Sigmoid colon (tissue), 7 donors: ENCODE measurements around the gene RNF123. TPM values are rescaled to one million over a fixed set of nuclear protein-coding genes. Genes with fewer than 3 reads are reported as not detected.

ENCODE experiments used
- DNase-seq: peaks from one replicate; pipeline ENCODE4 v3.0.0-alpha.2; 2019
- H3K27ac ChIP-seq, 4 donors: fragments of 200-600 bp; sonication (generic); one replicate each; pipeline ENCODE4 v1.5.1; 2016 to 2019; ENCODE audit warnings: mild to moderate bottlenecking in 1 of 4
- H3K27me3 ChIP-seq, 3 donors: fragments of 200-600 bp; sonication (generic); one replicate each; pipeline ENCODE4 v1.5.1; 2019; ENCODE audit warnings: mild to moderate bottlenecking in 1 of 3
- H3K36me3 ChIP-seq, 4 donors: fragments of 200-600 bp; sonication (generic); one replicate each; pipeline ENCODE4 v1.5.1; 2016 to 2019
- H3K4me1 ChIP-seq, 4 donors: fragments of 200-600 bp; sonication (generic); one replicate each; pipeline ENCODE4 v1.5.1; 2017 to 2019
- H3K4me3 ChIP-seq, 4 donors: fragments of 200-600 bp; sonication (generic); one replicate each; pipeline ENCODE4 v1.5.1; 2017 to 2019; ENCODE audit warnings: mild to moderate bottlenecking in 2 of 4, moderate library complexity in 1 of 4
- H3K9me3 ChIP-seq, 4 donors: fragments of 200-600 bp in 3 of 4; sonication (generic) in 3 of 4; one replicate each; pipeline versions ENCODE4 v1.5.1 to v1.6.1; 2013 to 2019
- EP300 ChIP-seq, 4 donors: sonication (generic); formaldehyde crosslinking; IDR thresholded peaks; one replicate each; pipeline ENCODE4 v1.6.1; 2017; ENCODE audit warnings: antibody characterized with exemption in 4 of 4
- POLR2A ChIP-seq, 2 donors: fragments of 450-650 bp; IDR thresholded peaks; one replicate each; pipeline ENCODE4 v1.6.1; 2016; ENCODE audit warnings: antibody characterized with exemption in 2 of 2, mild to moderate bottlenecking in 2 of 2, moderate library complexity in 2 of 2
- POLR2AphosphoS5 ChIP-seq, 4 donors: sonication (generic); formaldehyde crosslinking; IDR thresholded peaks; one replicate each; pipeline ENCODE4 v1.6.1; 2017; ENCODE audit warnings: antibody characterized with exemption in 4 of 4
- WGBS, 2 donors: extraction: QIAGEN DNeasy Blood & Tissue Kit; methylation state at CpG; one replicate each; pipeline ENCODE4 v1.1.7; 2013; 5-methylcytosine and 5-hydroxymethylcytosine counted together
- intact Hi-C: fragments of 100-400 bp; cut with DNase I; formaldehyde crosslinking; loops from one replicate; pipeline ENCODE4 v1.15.1; 2023
- polyA plus RNA-seq, 3 donors: library from polyadenylated mRNA; stranded (reverse); fragments of 200-250 nt; gene quantifications; one replicate each; pipeline ENCODE4 v1.2.3, GENCODE V29; 2013
- total RNA-seq, 4 donors: library from RNA; depleted of rRNA; stranded (reverse); fragments of >200 nt; gene quantifications; one replicate each; pipeline ENCODE4 v1.1.0, GENCODE V29; 2016
- TF ChIP-seq, protein P1 (sequence below), 4 experiments: fragments of 450-650 bp in 3 of 4; fragments of 200-600 bp in 1 of 4; IDR thresholded peaks; one replicate each; pipeline ENCODE4 v1.5.1; 2016 to 2019; ENCODE audit warnings: antibody characterized with exemption in 4 of 4, mild to moderate bottlenecking in 3 of 4, moderate library complexity in 2 of 4
- donor health status: healthy with polysubstance abuse.
- donor health status: Bipolar disorder and iron deficiency.
- donor health status: healthy.

The RNF123 gene
- 10 to 100 TPM; 16.5 to 29.4 (median 20.8) TPM for total RNA-seq
- 10 to 100 TPM; 12.5 to 28.6 (median 14.4) TPM for polyA plus RNA-seq

DNA sequence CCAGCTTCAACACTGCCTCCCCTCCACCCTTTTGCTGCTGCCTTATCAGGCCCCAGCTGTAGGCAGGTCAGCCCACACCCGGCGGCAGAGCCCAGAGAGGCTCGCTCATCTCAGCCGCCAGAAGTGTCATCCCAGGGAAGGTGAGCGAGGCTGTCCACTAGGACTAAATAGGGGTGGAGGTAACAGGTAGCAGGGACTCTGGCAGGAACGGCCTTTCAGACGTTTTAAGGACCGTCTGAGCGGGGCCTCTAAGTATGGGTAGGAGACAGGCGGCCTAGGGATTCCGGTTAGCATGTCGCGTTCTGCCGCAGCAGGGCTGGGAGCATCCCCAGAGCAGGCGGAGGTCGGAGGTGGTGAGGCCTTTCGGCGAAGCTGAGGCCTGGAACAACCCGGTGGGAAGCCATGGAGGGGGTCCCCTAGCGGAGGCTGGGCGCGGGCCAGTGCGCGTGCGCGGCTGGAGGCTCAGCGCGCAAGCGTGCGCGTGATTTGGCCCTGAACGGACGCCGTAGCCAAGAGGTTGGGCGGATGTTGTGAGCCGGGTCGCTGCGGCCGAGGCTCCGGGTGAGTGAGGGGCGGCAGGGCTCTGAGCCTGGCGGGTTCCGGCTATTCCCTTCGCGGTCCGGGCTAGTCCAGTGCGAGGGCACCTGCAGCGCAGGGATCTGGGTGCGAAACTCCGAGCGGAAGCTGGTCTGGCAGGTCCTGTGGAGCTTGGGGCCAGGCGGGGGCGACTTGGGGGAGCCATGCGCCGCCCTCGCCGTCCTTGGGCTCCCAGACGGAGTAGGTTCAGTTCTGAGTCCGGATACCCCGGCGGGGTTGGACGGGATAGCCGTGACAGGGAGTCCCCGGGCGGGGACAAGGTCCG, at the start of gene RNF123, which contains the start of gene MST1:
TSS of gene RNF123 (plus strand) at position 512 of the 862 bp plus-strand sequence. CDS start 1,609 bp downstream, outside the sequence.
TSS of gene MST1 (minus strand) at position 429 of the 862 bp plus-strand sequence. CDS start 783 bp downstream, outside the sequence.
- Histone ChIP-seq H3K36me3 (peaks cover 0 to 3% (median 0%) of the 10 kb centered on the region in 4 donors), H3K4me3 (peak within 1 kb of the TSS; percentile 82 to 95 (median 86)), H3K9me3 (no peaks in the 10 kb centered on the region), H3K27ac (peak within 1 kb of the TSS; percentile 64 to 81 (median 80)), H3K27me3 (peaks cover 0 to 28% (median 15%) of the 10 kb centered on the region in 3 donors), H3K4me1 (peaks cover 0 to 39% (median 34%) of the 10 kb centered on the region in 4 donors)
- intact Hi-C loops, result no loop called here
- WGBS, 2 donors, result 1 to 2% methylated on average over 66 of the region's 66 CpGs
- TF ChIP-seq POLR2AphosphoS5 (IDR thresholded peaks at IDR 0.05) (peak; percentile 52 to 85 (median 82)), EP300 (IDR thresholded peaks at IDR 0.05) (no peak), POLR2A (IDR thresholded peaks at IDR 0.05) (peak in 1 of 2 donors; percentile 18)
- DNase-seq, result peak; percentile 93

DNA sequence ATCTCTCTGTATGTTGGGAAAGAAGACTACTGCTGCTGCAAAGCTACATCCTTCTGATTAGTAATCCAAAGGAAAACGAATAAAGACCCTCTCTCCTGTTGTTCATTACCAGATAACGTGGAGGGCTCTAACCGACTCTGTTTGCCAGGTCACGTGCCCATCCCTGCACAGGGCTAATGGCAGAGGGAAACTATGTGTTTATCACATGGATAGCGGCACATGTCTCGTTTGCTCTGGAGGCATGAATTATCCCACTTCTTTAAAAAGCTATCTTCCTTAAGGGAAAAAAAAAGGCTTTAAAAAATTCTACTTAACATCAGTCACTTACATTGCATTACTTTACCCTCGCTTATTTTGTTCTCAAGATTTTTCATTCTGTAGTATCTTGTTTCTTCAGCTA, 48.1 kb upstream of the RNF123 start:
- Histone ChIP-seq H3K4me1 (no peaks in the 10 kb centered on the region), H3K9me3 (no peaks in the 10 kb centered on the region), H3K36me3 (no peaks in the 10 kb centered on the region), H3K27me3 (no peaks in the 10 kb centered on the region), H3K27ac (no peak overlapping the region), H3K4me3 (no peak overlapping the region)
- no peak for DNase-seq
- WGBS, 2 donors, result 60 to 65% methylated on average over 7 of the region's 7 CpGs
- intact Hi-C loops, result no loop called here
- TF ChIP-seq POLR2A (IDR thresholded peaks at IDR 0.05), result no peak
- TF ChIP-seq, protein P1, sequence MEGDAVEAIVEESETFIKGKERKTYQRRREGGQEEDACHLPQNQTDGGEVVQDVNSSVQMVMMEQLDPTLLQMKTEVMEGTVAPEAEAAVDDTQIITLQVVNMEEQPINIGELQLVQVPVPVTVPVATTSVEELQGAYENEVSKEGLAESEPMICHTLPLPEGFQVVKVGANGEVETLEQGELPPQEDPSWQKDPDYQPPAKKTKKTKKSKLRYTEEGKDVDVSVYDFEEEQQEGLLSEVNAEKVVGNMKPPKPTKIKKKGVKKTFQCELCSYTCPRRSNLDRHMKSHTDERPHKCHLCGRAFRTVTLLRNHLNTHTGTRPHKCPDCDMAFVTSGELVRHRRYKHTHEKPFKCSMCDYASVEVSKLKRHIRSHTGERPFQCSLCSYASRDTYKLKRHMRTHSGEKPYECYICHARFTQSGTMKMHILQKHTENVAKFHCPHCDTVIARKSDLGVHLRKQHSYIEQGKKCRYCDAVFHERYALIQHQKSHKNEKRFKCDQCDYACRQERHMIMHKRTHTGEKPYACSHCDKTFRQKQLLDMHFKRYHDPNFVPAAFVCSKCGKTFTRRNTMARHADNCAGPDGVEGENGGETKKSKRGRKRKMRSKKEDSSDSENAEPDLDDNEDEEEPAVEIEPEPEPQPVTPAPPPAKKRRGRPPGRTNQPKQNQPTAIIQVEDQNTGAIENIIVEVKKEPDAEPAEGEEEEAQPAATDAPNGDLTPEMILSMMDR (IDR thresholded peaks at IDR 0.05), result no peak

DNA sequence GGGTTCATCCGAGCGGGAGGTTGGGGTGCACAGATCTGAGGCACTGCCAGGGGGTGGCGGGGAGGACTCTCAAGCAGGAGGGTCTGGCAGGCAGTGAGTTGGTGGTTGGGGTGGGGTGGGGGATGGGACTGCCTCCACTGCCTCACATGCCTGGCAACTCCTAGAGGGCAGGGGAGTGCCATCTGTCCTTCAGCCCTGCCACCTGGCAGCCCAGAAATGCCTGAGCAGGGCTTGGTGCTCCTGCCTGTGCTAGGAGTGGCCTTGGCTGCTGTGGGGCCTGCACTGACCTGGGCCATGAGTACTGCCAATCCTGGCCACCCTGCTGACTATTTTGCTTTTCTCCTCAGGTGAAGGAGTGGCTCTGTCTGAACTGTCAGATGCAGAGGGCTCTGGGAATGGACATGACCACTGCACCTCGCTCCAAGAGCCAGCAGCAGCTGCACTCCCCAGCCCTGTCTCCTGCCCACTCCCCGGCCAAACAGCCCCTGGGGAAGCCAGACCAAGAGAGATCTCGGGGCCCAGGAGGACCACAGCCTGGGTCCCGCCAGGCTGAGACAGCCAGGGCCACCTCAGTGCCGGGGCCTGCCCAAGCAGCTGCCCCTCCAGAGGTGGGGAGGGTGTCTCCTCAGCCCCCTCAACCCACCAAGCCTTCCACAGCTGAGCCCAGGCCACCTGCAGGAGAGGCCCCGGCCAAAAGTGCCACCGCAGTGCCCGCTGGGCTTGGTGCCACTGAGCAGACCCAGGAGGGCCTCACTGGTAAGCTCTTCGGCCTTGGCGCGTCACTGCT, 47.2 kb upstream of the RNF123 start:
- WGBS, 2 donors, result 94% methylated on average over 14 of the region's 14 CpGs
- no peak for DNase-seq
- no peaks in the 10 kb centered on the region for H3K9me3 ChIP-seq
- no peak overlapping the region for H3K27ac ChIP-seq
- H3K36me3 ChIP-seq, result no peaks in the 10 kb centered on the region
- intact Hi-C loops, result no loop called here
- H3K27me3 ChIP-seq, result no peaks in the 10 kb centered on the region
- H3K4me1 ChIP-seq, result no peaks in the 10 kb centered on the region
- no peak overlapping the region for H3K4me3 ChIP-seq
- no peak for TF ChIP-seq POLR2AphosphoS5 (IDR thresholded peaks at IDR 0.05)
- no peak for TF ChIP-seq POLR2A (IDR thresholded peaks at IDR 0.05)
- TF ChIP-seq, protein P1 (IDR thresholded peaks at IDR 0.05), result no peak
- TF ChIP-seq EP300 (IDR thresholded peaks at IDR 0.05), result no peak

DNA sequence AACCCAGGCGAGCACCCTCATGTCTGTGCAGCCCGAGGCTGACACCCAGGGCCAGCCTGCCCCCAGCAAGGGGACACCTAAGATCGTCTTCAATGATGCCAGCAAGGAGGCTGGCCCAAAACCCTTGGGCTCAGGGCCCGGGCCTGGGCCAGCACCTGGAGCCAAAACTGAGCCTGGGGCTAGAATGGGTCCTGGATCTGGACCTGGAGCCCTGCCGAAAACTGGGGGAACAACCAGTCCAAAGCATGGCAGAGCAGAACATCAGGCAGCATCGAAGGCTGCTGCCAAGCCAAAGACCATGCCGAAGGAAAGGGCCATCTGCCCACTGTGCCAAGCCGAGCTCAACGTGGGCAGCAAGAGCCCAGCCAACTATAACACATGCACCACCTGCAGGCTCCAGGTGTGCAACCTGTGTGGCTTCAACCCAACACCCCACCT, 46.6 kb upstream of the RNF123 start:
- DNase-seq, result no peak
- Histone ChIP-seq H3K27me3 (no peaks in the 10 kb centered on the region), H3K4me1 (no peaks in the 10 kb centered on the region), H3K4me3 (no peak overlapping the region), H3K36me3 (no peaks in the 10 kb centered on the region), H3K27ac (no peak overlapping the region), H3K9me3 (no peaks in the 10 kb centered on the region)
- TF ChIP-seq POLR2AphosphoS5 (IDR thresholded peaks at IDR 0.05) (no peak), POLR2A (IDR thresholded peaks at IDR 0.05) (no peak), EP300 (IDR thresholded peaks at IDR 0.05) (no peak)
- TF ChIP-seq, protein P1 (IDR thresholded peaks at IDR 0.05), result no peak
- 91 to 92% methylated on average over 9 of the region's 9 CpGs for WGBS, 2 donors
- intact Hi-C loops, result no loop called here

DNA sequence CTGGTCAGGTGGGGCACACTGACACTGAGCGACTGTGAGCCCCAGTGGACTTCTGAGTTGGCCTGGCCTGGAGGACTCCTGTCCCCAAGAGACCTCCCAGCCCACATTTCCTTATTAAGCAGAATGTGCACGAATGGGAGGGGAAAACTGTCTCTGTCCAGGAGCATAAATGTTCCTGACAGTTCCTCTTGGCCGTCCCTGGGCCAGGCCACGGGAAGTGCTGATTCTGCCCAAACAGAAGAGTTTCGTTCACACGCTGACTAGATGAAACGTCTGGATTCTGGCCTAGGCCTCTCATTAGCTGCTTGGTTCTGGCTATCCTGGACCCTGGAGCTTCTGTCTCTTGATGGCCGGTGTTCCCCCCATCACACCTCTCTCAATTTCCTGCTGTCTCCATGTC, 44.7 kb upstream of the RNF123 start:
- H3K27ac ChIP-seq, result no peak overlapping the region
- no peaks in the 10 kb centered on the region for H3K36me3 ChIP-seq
- TF ChIP-seq POLR2A (IDR thresholded peaks at IDR 0.05), result no peak
- TF ChIP-seq, protein P1 (IDR thresholded peaks at IDR 0.05), result no peak
- no peak for TF ChIP-seq EP300 (IDR thresholded peaks at IDR 0.05)
- TF ChIP-seq POLR2AphosphoS5 (IDR thresholded peaks at IDR 0.05), result no peak
- WGBS, 2 donors, result 78 to 81% methylated on average over 8 of the region's 8 CpGs
- no peaks in the 10 kb centered on the region for H3K9me3 ChIP-seq
- DNase-seq, result no peak
- H3K4me3 ChIP-seq, result no peak overlapping the region
- no peaks in the 10 kb centered on the region for H3K4me1 ChIP-seq
- intact Hi-C loops, result no loop called here
- H3K27me3 ChIP-seq, result no peaks in the 10 kb centered on the region
